Adrenal gland (tissue), 5 donors: Measurements from ENCODE around the gene CREB5.

Experiments
- POLR2A ChIP-seq, 2 donors: fragments of 450-650 bp; IDR thresholded peaks; one replicate each; pipeline ENCODE4 v1.6.1; 2017; ENCODE audit warnings: antibody characterized with exemption in 2 of 2, mild to moderate bottlenecking in 2 of 2, moderate library complexity in 1 of 2
- TF ChIP-seq, protein P1 (sequence below), 6 experiments: fragments of 450-650 bp in 4 of 6; fragments of 200-600 bp in 2 of 6; sonication (generic) in 1 of 6; IDR thresholded peaks; 1 replicate in 5 of 6; 2 replicates in 1 of 6; pipeline versions ENCODE4 v1.5.1 to v1.8.0; 2016 to 2021; ENCODE audit warnings: antibody characterized with exemption in 6 of 6, mild to moderate bottlenecking in 2 of 6, moderate library complexity in 1 of 6
- donor health status: DM: no; HTN: no; CAD: no.

DNA sequence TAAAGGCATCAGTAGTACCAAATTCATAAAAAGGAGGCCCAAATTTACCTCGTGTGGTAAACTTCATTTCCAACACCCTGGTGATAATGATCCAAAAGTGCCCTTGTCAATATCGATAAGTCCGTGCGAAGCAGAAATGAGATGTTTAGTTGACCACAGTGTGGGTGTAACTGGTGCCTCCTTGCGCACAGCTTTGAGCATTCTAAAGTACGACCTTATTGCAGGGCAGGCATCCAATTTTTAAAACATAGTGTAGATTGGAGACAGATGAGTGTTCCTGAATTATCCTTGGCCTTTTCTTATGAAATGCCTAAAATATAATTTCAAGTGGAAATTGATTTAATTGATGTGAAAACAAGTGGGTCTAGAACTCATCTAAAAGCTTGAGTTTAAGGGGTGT, 297.4 kb downstream of the CREB5 start:
- TF ChIP-seq POLR2A (IDR thresholded peaks at IDR 0.05), result no peak
- TF ChIP-seq, protein P1, sequence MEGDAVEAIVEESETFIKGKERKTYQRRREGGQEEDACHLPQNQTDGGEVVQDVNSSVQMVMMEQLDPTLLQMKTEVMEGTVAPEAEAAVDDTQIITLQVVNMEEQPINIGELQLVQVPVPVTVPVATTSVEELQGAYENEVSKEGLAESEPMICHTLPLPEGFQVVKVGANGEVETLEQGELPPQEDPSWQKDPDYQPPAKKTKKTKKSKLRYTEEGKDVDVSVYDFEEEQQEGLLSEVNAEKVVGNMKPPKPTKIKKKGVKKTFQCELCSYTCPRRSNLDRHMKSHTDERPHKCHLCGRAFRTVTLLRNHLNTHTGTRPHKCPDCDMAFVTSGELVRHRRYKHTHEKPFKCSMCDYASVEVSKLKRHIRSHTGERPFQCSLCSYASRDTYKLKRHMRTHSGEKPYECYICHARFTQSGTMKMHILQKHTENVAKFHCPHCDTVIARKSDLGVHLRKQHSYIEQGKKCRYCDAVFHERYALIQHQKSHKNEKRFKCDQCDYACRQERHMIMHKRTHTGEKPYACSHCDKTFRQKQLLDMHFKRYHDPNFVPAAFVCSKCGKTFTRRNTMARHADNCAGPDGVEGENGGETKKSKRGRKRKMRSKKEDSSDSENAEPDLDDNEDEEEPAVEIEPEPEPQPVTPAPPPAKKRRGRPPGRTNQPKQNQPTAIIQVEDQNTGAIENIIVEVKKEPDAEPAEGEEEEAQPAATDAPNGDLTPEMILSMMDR (IDR thresholded peaks at IDR 0.05), result no peak
